IPS-18a (cell line): ENCODE data around the gene MIPEP.

ENCODE experiments used
- H3K27ac ChIP-seq: one replicate; pipeline ENCODE4 v1.5.1; 2013; ENCODE audit warnings: low read length
- H3K27me3 ChIP-seq: one replicate; pipeline ENCODE4 v1.6.1; 2013; ENCODE audit warnings: mild to moderate bottlenecking, low read length; ENCODE audit not compliant: control insufficient read depth, insufficient read depth
- H3K36me3 ChIP-seq: one replicate; pipeline ENCODE4 v1.6.1; 2013; ENCODE audit warnings: low read depth, low read length; ENCODE audit not compliant: control insufficient read depth
- H3K4me1 ChIP-seq: one replicate; pipeline ENCODE4 v1.6.1; 2013; ENCODE audit warnings: low read depth, low read length; ENCODE audit not compliant: control insufficient read depth
- H3K4me3 ChIP-seq: one replicate; pipeline ENCODE4 v1.5.1; 2013; ENCODE audit warnings: low read length
- H3K9ac ChIP-seq: one replicate; pipeline ENCODE4 v1.6.1; 2013; ENCODE audit warnings: mild to moderate bottlenecking, low read length, moderate library complexity
- H3K9me3 ChIP-seq: one replicate; pipeline ENCODE4 v1.6.1; 2013; ENCODE audit warnings: low read depth, low read length; ENCODE audit not compliant: control insufficient read depth

Gene MIPEP

GRCh38 chr13:23848019-23848418 lies 41.2 kb downstream of the MIPEP start:
- H3K4me1 ChIP-seq, result no peaks in the 10 kb centered on the region

GRCh38 chr13:23847497-23847896 lies 41.7 kb downstream of the MIPEP start:
- no peaks in the 10 kb centered on the region for H3K27me3 ChIP-seq
- H3K9ac ChIP-seq, result no peak overlapping the region
- H3K9me3 ChIP-seq, result no peaks in the 10 kb centered on the region
- H3K4me3 ChIP-seq, result no peak overlapping the region
- H3K27ac ChIP-seq, result no peak overlapping the region
- no peaks in the 10 kb centered on the region for H3K4me1 ChIP-seq
- H3K36me3 ChIP-seq, result no peaks in the 10 kb centered on the region

More at GRCh38 chr13:23848019-23848418, 41.2 kb downstream of the MIPEP start:
- Histone ChIP-seq H3K4me3 (no peak overlapping the region), H3K27ac (no peak overlapping the region), H3K9me3 (no peaks in the 10 kb centered on the region), H3K27me3 (no peaks in the 10 kb centered on the region), H3K36me3 (no peaks in the 10 kb centered on the region), H3K9ac (no peak overlapping the region)

- H3K4me1 ChIP-seq, result no peaks in the 10 kb centered on the region
- no peak overlapping the region for H3K9ac ChIP-seq
- no peak overlapping the region for H3K4me3 ChIP-seq
- no peak overlapping the region for H3K27ac ChIP-seq
- no peaks in the 10 kb centered on the region for H3K36me3 ChIP-seq
- H3K9me3 ChIP-seq, result no peaks in the 10 kb centered on the region
- no peaks in the 10 kb centered on the region for H3K27me3 ChIP-seq
Observed at GRCh38 chr13:23845105-23845725, 44.0 kb downstream of the MIPEP start.

- Histone ChIP-seq H3K4me3 (no peak overlapping the region), H3K9me3 (no peaks in the 10 kb centered on the region), H3K27ac (no peak overlapping the region), H3K36me3 (no peaks in the 10 kb centered on the region), H3K4me1 (no peaks in the 10 kb centered on the region), H3K27me3 (no peaks in the 10 kb centered on the region), H3K9ac (no peak overlapping the region)
Observed at GRCh38 chr13:23844132-23844531, 45.1 kb downstream of the MIPEP start.

GRCh38 chr13:23843436-23843835 lies 45.8 kb downstream of the MIPEP start:
- H3K27me3 ChIP-seq, result no peaks in the 10 kb centered on the region
- no peak overlapping the region for H3K4me3 ChIP-seq
- H3K4me1 ChIP-seq, result no peaks in the 10 kb centered on the region
- H3K9me3 ChIP-seq, result no peaks in the 10 kb centered on the region
- no peak overlapping the region for H3K27ac ChIP-seq
- H3K9ac ChIP-seq, result no peak overlapping the region
- no peaks in the 10 kb centered on the region for H3K36me3 ChIP-seq

GRCh38 chr13:23842406-23842805 lies 46.8 kb downstream of the MIPEP start:
- Histone ChIP-seq H3K36me3 (no peaks in the 10 kb centered on the region), H3K4me1 (no peaks in the 10 kb centered on the region), H3K27ac (no peak overlapping the region), H3K4me3 (no peak overlapping the region), H3K9ac (no peak overlapping the region), H3K9me3 (no peaks in the 10 kb centered on the region), H3K27me3 (no peaks in the 10 kb centered on the region)

GRCh38 chr13:23833733-23834611 lies 55.2 kb downstream of the MIPEP start:
- Histone ChIP-seq H3K9me3 (no peaks in the 10 kb centered on the region), H3K4me1 (no peaks in the 10 kb centered on the region), H3K9ac (no peak overlapping the region), H3K27me3 (no peaks in the 10 kb centered on the region), H3K4me3 (no peak overlapping the region), H3K27ac (no peak overlapping the region), H3K36me3 (no peaks in the 10 kb centered on the region)

- H3K36me3 ChIP-seq, result no peaks in the 10 kb centered on the region
- no peak overlapping the region for H3K4me3 ChIP-seq
- no peak overlapping the region for H3K9ac ChIP-seq
- no peaks in the 10 kb centered on the region for H3K9me3 ChIP-seq
- no peaks in the 10 kb centered on the region for H3K27me3 ChIP-seq
- no peak overlapping the region for H3K27ac ChIP-seq
- H3K4me1 ChIP-seq, result no peaks in the 10 kb centered on the region
Observed at GRCh38 chr13:23828866-23829265, 60.3 kb downstream of the MIPEP start.

- no peak overlapping the region for H3K27ac ChIP-seq
- no peak overlapping the region for H3K4me3 ChIP-seq
- H3K4me1 ChIP-seq, result no peaks in the 10 kb centered on the region
- H3K27me3 ChIP-seq, result no peaks in the 10 kb centered on the region
- no peaks in the 10 kb centered on the region for H3K9me3 ChIP-seq
- H3K36me3 ChIP-seq, result no peaks in the 10 kb centered on the region
- H3K9ac ChIP-seq, result no peak overlapping the region
Observed at GRCh38 chr13:23828086-23828485, 61.1 kb downstream of the MIPEP start.

- Histone ChIP-seq H3K27me3 (no peaks in the 10 kb centered on the region), H3K27ac (no peak overlapping the region), H3K9ac (no peak overlapping the region), H3K36me3 (no peaks in the 10 kb centered on the region), H3K4me3 (no peak overlapping the region), H3K4me1 (no peaks in the 10 kb centered on the region), H3K9me3 (no peaks in the 10 kb centered on the region)
Observed at GRCh38 chr13:23825179-23825578, 64.0 kb downstream of the MIPEP start.

GRCh38 chr13:23824371-23824770 lies 64.8 kb downstream of the MIPEP start:
- Histone ChIP-seq H3K9ac (no peak overlapping the region), H3K27me3 (no peaks in the 10 kb centered on the region), H3K4me3 (no peak overlapping the region), H3K9me3 (no peaks in the 10 kb centered on the region), H3K36me3 (no peaks in the 10 kb centered on the region), H3K4me1 (no peaks in the 10 kb centered on the region), H3K27ac (no peak overlapping the region)
